ENCODE data around the gene SEC62.

GRCh38 chr3:169968224-169968885 lies 1.7 kb downstream of the SEC62 start:
- TF ChIP-seq CTCF (IDR thresholded peaks at IDR 0.05), result no peak
- no peak for TF ChIP-seq POLR2A (IDR thresholded peaks at IDR 0.05)
- TF ChIP-seq POLR2AphosphoS5 (IDR thresholded peaks at IDR 0.05), result no peak

Measured in prostate gland (tissue), 2 donors.